Neutrophil (primary cell): ENCODE data around the gene CDHR3.

Source experiments
- H3K27ac ChIP-seq: fragments of 200-600 bp; sonication (generic); 2 replicates; pipeline ENCODE4 v1.5.1; 2016; ENCODE audit warnings: mild to moderate bottlenecking, moderate library complexity
- H3K27me3 ChIP-seq: fragments of 200-600 bp; sonication (generic); 2 replicates; pipeline ENCODE4 v1.6.0; 2016; ENCODE audit warnings: mild to moderate bottlenecking
- H3K36me3 ChIP-seq: fragments of 200-600 bp; sonication (generic); 2 replicates; pipeline ENCODE4 v1.5.1; 2017
- H3K4me1 ChIP-seq, 2 experiments: fragments of 200-600 bp in 1 of 2; sonication (generic) in 1 of 2; 1 replicate in 1 of 2; 2 replicates in 1 of 2; pipeline versions ENCODE4 v1.5.1 to v1.6.1; 2013 to 2016; ENCODE audit warnings: low read depth in 1 of 2, low read length in 1 of 2, mild to moderate bottlenecking in 1 of 2, moderate library complexity in 1 of 2; ENCODE audit not compliant: control insufficient read depth in 1 of 2, insufficient read depth in 1 of 2
- H3K4me3 ChIP-seq, 2 experiments: fragments of 200-600 bp in 1 of 2; sonication (generic) in 1 of 2; 1 replicate in 1 of 2; 2 replicates in 1 of 2; pipeline ENCODE4 v1.5.1; 2013 to 2016; ENCODE audit warnings: low read depth in 1 of 2, low read length in 1 of 2, mild to moderate bottlenecking in 1 of 2, moderate library complexity in 1 of 2
- H3K9me3 ChIP-seq: fragments of 200-600 bp; sonication (generic); 2 replicates; pipeline ENCODE4 v1.5.1; 2016
- CTCF ChIP-seq: fragments of 200-600 bp; sonication (generic); IDR thresholded peaks from 2 replicates; pipeline ENCODE4 v1.5.1; 2016; ENCODE audit warnings: antibody characterized with exemption

Gene CDHR3

GRCh38 chr7:106057204-106057961 lies 94.3 kb downstream of the CDHR3 start:
- no peak for TF ChIP-seq CTCF
- peaks cover 48% of the 10 kb centered on the region for H3K27me3 ChIP-seq
- no peaks in the 10 kb centered on the region for H3K36me3 ChIP-seq
- H3K9me3 ChIP-seq: no peaks in the 10 kb centered on the region
- no peak overlapping the region for H3K27ac ChIP-seq
- no peak overlapping the region for H3K4me3 ChIP-seq
- H3K4me1 ChIP-seq: peaks cover 8 to 13% of the 10 kb centered on the region in 2 experiments

- H3K27me3 ChIP-seq: peaks cover 39% of the 10 kb centered on the region
- H3K27ac ChIP-seq: no peak overlapping the region
- H3K4me3 ChIP-seq: no peak overlapping the region
- H3K4me1 ChIP-seq: peaks cover 8 to 13% of the 10 kb centered on the region in 2 experiments
- H3K9me3 ChIP-seq: no peaks in the 10 kb centered on the region
- no peaks in the 10 kb centered on the region for H3K36me3 ChIP-seq
- no peak for TF ChIP-seq CTCF
Measured at GRCh38 chr7:106057962-106058927, 95.2 kb downstream of the CDHR3 start.

DNA sequence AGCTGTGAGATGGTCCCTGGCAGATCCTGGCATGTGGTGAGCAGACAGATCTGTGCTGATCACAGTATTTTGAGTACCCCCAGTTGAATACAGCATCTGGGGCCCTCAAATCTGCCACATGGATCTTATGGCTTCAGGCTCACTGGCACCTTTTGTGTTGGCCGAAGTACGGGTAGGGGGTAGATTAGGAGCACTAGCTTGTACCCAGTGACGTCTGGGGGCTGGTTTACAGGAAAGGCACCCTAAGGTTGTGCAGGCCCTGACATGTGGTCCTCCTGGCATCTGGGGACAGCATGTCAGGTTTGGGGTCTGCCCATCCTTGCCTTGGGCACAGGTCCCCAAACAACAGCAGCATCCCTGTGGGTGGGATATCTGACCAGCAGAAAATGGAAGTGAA lies 95.9 kb downstream of the CDHR3 start:
- H3K4me3 ChIP-seq: no peak overlapping the region
- H3K27me3 ChIP-seq: peaks cover 33% of the 10 kb centered on the region
- TF ChIP-seq CTCF: no peak
- no peak overlapping the region for H3K27ac ChIP-seq
- no peaks in the 10 kb centered on the region for H3K9me3 ChIP-seq
- peaks cover 8 to 13% of the 10 kb centered on the region in 2 experiments for H3K4me1 ChIP-seq
- no peaks in the 10 kb centered on the region for H3K36me3 ChIP-seq

GRCh38 chr7:106059556-106059955 lies 96.5 kb downstream of the CDHR3 start:
- Histone ChIP-seq H3K4me1 (peaks cover 8 to 13% of the 10 kb centered on the region in 2 experiments), H3K9me3 (no peaks in the 10 kb centered on the region), H3K4me3 (no peak overlapping the region), H3K36me3 (no peaks in the 10 kb centered on the region), H3K27me3 (peaks cover 26% of the 10 kb centered on the region), H3K27ac (no peak overlapping the region)
- no peak for TF ChIP-seq CTCF

- no peak overlapping the region for H3K27ac ChIP-seq
Measured at GRCh38 chr7:106060394-106060920, 97.4 kb downstream of the CDHR3 start.

More at GRCh38 chr7:106060394-106060920, 97.4 kb downstream of the CDHR3 start:
- H3K9me3 ChIP-seq: no peaks in the 10 kb centered on the region
- H3K27me3 ChIP-seq: peaks cover 18% of the 10 kb centered on the region
- peaks cover 8 to 13% of the 10 kb centered on the region in 2 experiments for H3K4me1 ChIP-seq
- H3K36me3 ChIP-seq: no peaks in the 10 kb centered on the region
- no peak overlapping the region for H3K4me3 ChIP-seq
- TF ChIP-seq CTCF: no peak
